Esophagus squamous epithelium (tissue), 4 donors: ENCODE measurements around the gene SPNS2.

Experiments used
- CTCF ChIP-seq, 6 experiments: fragments of 450-650 bp in 4 of 6; fragments of 200-600 bp in 2 of 6; sonication (generic) in 2 of 6; IDR thresholded peaks; one replicate each; pipeline ENCODE4 v1.5.1; 2016 to 2019; ENCODE audit warnings: antibody characterized with exemption in 6 of 6, mild to moderate bottlenecking in 4 of 6, moderate library complexity in 4 of 6
- POLR2A ChIP-seq, 4 donors: fragments of 450-650 bp; IDR thresholded peaks; one replicate each; pipeline ENCODE4 v1.6.1; 2017; ENCODE audit warnings: antibody characterized with exemption in 4 of 4, mild to moderate bottlenecking in 4 of 4, moderate library complexity in 3 of 4

GRCh38 chr17:4477255-4477791 is 21.4 kb upstream of the SPNS2 start:
- no peak for TF ChIP-seq CTCF (IDR thresholded peaks at IDR 0.05)
- no peak for TF ChIP-seq POLR2A (IDR thresholded peaks at IDR 0.05)
